COR-L47 (cell line): Measurements from ENCODE around the gene ATXN1L.
"Not testable (repeated sequence)": the region's sequence is repeated elsewhere in the genome, so short reads cannot be mapped to it uniquely, and the experiment has no call there.

Experiments used
- DNase-seq: peaks from one replicate; lab custom pipeline; 2025; lab: John Stamatoyannopoulos, UW

The ATXN1L gene

DNA sequence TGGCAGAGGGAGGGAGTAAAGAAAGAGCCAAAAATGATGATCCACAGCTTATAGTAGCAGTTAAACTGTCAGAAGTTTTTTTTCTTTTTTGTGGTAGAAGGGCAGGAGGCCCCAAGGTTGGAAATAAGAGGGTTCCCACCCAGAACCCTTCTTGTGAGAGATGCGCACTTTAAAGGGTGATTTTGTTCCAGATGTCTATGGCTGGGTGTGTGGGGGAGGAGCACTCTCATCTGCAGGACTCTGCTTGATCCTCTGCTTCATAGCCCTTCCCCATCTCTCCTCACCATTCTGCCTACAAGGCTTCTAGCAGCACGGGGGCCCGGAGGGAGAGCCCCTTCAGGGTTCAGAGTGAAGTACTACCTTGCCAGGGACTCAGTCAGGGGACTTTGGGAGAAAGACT, 6.4 kb downstream of the ATXN1L start:
- DNase-seq = no peak

DNA sequence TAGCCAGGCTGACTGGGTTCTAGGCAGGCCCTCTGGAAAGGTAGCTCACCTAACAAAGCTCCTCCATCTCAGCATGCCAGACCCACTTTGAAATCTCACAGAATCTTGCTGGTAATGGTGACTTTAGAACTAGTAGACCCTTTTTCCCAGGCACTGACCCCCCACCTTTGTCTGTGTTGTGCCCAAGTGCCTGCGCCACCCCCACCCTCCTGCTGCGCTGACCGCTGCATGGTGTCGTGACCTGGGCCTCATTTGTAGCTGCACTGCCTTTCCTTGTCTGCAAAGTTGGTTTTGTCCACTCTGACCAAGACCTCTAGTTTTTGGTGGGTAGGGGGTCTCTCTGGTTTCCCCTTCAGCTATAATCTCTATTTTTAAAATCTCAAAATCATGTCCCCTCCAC, 6.8 kb downstream of the ATXN1L start:
- DNase-seq = no peak

DNA sequence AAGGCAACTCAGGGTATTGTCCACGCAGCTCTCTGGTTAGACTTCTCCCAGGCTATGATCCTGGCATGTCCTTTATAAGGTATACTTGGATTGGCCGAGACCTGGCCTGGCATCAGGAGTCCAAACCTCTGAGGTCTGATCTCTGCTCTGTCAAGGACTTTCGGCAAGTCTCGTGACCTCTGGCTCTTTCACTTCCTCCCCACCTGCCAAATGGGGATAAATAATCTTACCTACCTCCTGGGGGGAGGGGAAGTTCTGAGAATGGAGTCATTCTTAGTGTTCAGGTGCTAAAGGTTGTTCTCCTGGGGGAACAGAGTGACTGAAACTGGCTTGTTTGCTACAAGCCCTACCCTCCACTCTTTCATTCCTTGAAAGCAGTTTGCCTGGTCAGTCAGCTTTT, 7.6 kb downstream of the ATXN1L start:
- no peak for DNase-seq

DNA sequence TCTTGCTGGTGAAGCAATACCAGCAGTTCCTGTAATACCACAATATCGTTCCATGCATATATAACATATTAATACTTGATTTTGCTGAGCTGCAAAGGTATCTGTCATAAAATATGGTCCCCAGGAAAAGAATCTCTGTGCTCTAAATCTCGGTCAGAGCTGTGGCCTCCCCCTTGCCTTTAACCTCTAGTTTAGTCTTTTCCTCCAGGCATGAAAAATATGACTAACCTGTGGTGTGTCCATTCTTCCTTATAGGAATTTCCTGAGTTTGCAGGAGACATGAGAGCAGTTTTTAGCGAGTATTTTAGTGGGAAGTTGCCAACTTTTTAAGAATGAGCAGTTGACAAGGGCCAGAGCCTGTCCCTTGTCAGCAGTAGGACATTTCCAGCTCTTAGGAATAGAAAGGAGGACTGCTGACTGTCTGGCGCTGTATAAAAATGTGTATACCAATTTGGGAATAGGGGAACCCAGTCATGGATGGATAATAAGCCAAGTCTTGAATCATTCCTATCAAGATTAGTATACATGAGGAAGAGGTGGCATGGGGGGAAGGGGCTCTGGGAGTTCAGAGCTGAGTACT, 8.7 kb downstream of the ATXN1L start:
- no peak for DNase-seq

DNA sequence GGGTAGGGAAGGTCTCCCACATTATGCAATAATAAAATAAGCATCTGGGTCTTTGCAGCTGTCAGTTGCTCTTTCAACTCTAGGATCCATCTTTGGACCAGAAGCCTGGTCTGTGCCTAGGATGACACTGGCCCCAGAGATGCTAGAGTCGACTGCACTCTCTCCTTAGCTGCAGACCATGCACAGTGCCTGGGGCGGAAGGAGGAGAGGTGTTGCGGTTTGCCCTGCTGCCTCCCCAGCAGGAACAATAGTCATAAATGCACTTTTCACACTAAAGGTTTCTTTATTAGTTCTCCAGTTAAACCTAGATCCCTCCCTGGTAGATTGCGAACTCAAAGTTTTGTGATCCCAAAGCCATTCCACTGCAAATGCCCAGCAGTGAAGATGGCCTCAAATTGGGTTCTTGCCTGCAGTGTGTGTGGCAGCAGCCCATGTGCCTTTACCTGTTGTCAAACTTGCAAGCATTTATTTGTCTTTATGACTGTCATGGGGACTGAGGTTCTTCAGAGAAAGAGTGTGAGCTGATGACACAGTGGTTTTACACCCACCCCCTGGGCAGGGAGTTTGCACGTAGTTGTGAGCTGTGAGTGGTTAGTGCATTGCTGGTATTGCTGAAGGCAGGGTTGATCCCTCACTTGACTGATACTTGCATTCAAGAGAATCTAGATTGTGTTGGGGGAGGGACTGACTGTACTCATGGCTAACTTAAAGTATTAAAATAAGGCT, 10.3 kb downstream of the ATXN1L start:
- DNase-seq = no peak

DNA sequence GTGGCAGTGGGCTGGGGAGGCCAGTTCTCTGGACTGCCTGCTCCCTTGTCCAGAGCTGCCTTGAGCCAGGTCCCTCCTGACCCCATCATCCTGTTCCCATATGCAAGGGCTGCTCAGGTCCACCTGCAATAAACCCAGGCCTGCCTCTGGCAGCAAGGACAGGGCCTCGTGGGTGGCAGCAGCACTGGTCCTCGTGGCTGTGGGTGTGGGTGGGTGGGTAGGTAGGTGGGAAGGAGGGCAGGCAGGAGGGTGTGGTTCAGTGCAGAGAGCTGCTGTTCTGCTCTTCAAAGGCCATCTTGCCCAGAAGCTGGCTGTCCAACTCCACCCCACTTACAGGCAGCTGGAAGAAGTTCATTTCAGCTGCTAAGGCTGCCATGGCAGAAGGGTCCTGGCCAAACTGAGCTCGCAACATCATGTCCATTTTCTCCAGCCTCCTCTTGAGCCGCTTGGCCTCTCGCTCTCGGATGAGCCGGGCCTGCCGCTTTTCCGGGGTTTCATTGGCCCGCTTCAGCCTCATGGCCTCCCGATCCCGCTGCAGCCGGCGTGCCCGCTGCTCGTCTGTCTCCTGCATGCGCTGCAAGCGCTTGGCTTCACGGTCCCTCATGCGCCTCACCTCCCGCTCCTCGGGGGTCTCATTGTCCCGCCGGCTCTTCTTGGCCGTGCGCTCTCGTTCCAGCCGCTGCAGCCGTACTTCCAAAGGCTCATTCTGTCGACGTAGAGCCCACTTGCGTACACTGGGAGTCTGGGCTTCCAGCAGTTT, 14.2 kb downstream of the ATXN1L start:
- DNase-seq = no peak

DNA sequence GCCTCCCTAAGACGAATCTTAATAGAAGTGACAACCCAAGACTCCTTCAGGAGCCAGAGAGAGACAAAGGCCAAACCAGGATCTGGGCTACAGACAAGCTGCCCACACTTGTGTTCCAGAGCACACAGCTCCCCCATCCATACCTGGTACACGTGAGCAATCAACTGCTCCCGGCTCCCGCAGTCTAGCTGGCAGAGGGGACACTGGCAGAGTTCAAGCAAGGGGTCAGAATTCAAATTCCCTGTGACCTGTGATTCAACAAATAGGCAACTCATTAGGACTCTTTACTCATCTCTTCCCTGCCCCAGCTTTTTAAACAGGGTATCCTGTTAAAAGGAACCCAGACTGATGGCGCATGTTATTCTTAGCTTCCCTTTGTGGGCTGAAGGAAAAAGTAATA, 18.2 kb downstream of the ATXN1L start:
- no peak for DNase-seq

DNA sequence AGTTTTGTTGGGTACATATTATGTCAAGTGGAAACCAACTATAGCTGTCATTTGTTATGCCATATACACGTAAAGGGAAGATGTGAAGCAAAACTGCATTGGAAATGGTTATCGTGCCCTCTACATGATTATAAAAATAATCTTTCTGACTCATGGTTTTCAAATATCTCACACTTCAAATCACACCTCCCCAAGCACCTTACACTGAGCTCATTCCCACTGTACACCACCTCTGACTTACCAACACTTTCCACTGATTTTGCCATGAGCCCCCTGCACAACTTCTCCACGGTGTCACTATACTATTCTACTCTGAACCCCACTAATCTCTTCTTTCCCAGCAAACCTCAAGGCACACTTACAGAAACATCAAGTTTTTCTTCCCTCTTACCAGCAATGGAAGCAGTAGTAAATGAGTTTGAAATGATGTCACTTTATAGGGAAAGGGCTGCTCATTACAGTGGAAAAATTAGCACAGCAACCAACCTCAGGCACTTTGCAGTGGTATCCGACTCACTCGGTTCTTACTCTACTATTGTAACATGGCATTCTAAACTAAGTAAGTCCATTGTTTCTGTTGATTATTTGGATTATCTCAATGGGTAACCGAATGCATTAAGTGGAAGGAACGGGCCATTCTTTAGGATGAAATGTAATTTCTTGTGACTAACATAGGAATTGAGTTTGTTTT, 19.5 kb downstream of the ATXN1L start:
- DNase-seq = no peak

DNA sequence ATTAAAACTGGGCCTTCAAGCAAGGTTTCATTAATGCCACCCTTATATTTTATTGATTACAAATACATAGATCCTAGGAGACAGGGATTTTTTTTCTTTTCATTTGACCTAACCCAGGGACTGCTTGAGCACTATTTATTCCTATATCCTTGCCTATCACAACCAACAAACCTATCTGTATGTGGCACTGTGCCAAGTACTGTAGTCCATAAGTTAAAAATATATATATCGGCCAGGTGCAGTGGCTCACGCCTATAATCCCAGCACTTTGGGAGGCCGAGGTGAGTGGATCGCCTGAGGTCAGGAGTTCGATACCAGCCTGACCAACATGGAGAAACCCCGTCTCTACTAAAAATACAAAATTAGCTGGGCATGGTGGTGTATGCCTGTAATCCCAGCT, 21.4 kb downstream of the ATXN1L start:
- DNase-seq = not testable (repeated sequence)

DNA sequence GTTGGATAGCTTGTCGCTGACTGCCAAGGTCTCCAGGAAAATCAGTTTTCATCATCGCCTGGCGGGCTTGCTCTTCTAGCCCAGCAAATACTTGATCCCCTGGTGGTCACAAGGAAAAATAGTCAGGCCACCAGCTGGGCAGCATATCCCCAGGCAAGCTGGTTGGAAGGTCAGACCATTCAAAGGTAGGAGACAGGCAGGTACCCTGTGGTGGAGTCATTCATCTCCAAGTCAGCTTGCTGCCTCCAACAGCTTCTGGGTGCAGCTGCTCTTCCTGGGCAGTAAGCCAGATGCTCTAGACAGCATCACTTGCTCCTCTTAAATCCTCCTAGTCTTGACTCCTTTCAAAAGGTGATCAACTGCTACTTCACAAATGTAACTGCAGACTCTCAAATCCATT, 22.2 kb downstream of the ATXN1L start:
- DNase-seq = peak; percentile 92

DNA sequence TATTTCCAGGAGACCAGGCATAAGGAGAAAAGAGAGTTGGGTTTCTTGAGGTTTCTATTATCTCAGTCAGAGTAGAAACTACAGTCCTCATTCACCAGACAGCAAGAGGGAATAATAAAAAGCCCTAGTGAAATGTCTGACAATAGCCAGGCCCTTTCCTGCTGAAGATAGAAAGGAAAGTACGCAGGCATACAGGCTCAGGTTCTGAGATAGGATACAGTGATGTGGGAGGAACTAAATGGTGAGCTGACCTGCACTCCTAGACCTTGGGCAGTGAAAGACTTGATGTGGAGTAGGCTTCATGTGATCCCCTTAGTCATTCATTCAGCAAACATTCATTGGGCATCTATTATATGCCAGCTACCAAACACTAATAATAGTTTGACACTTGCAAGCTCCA, 23.3 kb downstream of the ATXN1L start:
- no peak for DNase-seq

DNA sequence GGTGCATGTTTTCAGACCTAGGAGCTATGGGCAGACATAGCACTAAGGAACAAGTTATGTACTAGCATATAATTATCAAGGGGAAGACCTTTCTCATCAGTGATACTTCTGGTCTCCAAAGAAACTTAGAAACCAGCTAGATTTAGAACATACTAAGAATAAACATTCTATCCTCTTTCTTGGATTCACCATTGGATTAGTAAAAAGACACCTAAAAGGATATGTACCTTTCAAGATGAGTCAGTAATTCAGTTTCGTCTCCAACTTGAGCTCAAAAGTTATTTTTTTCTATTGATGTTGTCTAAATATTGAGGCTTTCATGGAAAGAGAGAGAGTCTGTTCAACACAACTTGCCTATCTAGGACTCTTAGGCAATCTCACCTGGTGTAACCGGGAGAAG, 25.0 kb downstream of the ATXN1L start:
- no peak for DNase-seq

DNA sequence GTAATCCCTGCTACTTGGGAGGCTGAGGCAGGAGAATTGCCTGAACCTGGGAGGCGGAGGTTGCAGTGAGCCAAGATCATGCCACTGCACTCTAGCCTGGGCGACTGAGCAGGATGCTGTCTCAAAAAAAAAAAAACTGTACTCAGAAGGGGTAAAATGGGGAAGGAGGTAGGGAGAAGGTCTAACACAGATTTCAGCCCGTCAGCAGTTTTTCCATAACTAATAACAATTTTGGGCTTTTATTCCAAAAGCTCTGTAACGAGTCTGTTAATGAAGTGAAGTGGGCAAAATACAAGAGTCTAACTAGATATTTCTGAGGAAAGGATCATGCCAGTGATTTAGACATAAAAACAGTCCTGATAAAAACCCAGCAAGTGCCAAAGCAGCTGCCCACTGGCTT, 27.4 kb downstream of the ATXN1L start:
- no peak for DNase-seq

DNA sequence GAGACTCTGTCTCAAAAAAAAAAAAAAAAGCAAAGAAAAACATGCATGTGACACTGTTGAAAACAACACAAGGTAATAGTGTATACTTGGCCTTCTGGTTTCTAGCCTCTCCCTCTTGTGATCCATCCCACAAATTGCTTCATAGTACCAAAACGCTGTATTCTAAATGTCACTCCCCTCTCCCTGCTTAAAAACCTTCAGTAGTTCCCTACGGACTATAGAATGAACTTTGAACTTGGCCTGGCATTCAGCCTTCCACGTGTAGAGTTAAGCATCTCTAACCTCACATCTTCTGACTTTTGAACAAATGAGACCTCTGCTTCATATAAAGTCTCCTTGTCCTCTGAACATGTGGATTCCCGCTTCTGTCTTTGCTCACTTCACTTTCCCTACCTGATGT, 33.1 kb downstream of the ATXN1L start:
- no peak for DNase-seq

DNA sequence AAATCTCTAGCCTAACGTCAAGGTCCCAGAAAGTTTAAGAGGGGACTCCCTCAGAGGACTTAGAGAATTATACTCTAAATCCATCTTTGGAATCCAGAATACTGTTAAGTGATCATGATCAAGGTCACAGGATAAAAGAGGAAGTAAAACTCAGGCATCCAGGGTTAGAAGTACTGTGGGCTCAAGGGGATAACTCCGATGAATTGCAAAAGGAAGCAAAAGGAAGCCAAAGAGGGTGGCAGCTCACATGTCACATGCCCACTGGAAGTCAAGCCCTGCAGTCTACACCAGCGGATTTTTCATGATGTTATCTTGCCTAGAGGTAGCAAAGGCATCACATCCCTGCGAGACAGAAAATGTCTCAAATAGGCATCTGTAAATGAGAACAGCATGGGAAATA, 34.4 kb downstream of the ATXN1L start:
- no peak for DNase-seq

DNA sequence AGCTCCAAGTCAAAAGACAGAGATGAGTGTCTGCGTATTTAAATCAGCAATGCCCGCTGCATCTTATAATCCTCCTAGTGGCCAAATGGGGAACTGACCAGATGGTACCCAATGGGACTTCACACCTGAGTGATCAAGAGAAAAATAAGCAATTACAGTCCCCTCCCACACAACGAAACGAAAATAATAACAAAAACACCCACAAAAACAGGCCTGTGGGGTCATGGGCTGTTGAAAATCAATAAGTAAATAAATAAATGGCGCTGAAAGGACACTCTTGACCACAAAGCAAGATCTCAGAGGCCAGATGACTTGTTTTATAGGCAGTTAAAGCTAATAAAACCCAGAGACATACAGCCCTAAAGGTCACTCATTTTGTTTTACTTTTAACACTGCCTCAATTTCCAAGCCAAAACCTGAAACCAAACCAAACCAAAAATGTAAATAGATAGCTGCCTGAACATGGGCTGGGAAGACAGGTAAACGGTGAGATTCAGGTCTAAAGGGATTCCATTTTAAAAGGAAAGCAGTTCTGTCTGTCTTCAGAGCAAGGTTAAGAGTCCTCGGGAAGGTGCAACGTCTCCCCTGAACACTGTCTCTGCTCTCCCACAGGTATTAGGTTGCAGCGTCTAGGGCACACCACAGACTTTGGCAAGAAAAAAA, 36.9 kb downstream of the ATXN1L start:
- DNase-seq = peak; percentile 62

DNA sequence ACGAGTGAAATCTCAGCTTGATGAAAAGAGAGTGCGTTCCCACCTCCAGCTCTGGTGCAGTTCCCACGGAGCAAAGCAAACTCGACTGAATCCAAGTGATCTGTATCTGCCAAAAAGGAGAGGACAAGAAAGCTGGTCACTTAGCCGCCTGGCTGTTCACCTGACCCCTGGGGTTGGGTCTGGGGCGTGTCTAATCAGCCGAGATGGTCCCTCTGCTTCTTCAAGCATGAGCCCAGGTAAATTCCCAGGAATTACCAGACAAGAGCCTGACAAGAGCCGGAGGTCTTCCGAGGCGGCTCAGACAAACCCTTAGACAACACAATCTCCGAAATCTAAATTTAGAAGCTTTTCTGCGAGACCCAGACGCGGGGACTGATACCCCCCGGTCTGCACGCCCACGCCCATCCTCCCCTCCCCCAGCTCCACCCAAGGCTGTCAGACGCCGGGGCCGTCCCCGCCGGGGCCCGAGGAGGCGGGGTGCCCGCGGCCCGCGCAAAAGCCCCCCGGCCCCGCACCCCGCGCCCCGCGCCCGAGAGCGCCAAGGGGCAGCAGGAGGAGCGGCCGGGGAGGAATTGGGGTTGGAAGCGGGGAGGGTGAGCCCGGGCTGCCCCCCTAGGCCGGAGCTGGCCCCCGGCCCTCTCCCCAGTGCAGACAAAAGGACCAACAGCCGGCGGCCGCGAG, 37.5 kb downstream of the ATXN1L start:
- peak; percentile 8 for DNase-seq

DNA sequence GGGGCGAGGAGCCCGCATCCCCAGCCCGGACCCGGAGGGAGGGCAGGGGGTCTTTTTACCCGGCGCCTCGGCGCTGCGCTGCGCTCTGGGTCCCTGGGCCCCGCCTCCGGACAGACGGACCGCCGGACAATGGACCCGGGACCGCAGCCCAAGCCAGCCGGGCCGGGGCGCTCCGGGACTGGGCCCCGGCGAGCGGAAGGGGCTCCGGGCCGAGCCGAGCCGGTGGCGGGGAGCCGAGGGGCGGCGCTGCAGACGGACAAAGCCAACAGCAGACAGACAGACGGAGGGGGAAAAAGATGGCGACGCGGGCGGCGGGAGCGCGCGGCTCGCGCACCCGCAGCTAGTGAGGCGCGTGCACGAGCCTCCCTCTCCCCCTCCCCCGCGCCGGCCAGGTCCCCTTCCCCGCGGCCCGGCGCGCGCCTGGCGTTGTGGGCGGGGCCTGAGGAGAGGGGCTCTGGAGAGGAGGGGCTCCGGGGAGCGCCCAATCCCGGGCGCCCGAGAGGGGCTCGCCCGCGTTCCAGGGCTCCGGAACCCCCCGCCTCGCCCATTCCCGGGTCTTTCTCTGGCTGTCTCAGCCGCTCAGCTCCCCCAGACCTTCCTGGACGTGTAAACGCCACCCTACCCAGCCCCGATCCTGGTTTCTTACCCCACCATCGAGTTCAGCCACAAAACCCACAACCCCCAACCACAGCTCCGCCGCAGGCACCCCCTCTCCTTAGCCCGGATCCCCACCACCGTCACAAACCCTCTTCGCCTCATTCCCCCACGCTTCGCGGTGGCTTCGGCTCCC, 38.3 kb downstream of the ATXN1L start, which contains the start of gene ZNF821:
ZNF821 (minus strand) TSS at position 334 of the 790 bp plus-strand sequence. CDS start 4,236 bp downstream, outside the sequence.
- DNase-seq = peak; percentile 85

DNA sequence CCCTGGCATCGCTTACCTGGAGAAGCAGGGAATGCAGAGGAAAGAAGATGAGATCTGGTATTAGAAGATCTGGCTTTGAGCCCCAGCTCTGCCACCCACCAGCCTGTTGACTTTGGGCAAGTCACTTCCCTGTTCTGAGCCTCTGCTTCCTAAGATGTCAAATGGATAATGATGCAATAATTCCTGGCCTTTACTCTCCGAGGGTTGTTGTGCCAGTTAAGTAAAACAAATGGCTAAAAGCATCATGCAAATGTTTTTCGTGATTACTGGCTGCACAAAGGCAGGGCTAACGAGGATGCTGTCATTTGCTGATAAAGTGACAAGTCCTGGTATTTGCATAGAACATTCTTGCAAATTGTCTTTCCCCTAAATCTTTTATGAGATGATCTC, 39.5 kb downstream of the ATXN1L start:
- no peak for DNase-seq

DNA sequence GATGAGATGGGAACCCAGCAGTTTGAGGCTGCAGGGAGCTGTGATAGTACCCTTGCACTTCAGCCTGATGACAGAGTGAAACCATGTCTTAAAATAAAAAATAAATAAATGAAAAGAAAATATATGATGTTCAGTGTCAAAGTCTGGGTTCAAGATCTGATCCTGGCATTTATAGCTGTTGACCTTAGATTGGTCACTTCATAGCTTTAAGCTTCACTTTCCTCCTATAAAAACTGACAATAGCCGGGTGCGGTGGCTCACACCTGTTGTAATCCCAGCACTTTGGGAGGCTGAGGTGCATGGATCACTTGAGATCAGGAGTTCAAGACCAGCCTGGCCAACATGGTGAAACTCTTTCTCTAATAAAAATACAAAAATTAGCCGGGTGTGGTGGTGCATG, 43.4 kb downstream of the ATXN1L start:
- no peak for DNase-seq

DNA sequence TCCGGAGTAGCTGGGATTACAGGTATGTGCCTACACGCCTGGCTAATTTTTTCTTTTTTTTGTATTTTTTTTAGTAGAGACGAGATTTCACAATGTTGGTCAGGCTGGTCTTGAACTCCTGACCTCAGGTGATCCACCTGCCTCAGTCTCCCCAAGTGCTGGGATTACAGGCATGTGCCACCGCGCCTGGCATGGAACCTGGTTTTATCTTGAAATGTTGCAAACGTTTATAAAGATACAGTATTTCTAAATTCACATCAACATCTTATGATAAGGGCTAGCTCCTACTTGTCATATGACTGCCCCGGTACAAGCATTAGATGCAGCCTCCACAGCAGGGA, 48.1 kb downstream of the ATXN1L start:
- DNase-seq = no peak
